HG03097 (cell line): ENCODE measurements around the gene ZBTB20.

Experiments used
- ATAC-seq: cut with Tn5 transposase; IDR thresholded peaks from one replicate; pipeline ENCODE4 v1.9.1; 2021; ENCODE audit not compliant: unreplicated experiment, low FRiP score

The ZBTB20 gene

DNA sequence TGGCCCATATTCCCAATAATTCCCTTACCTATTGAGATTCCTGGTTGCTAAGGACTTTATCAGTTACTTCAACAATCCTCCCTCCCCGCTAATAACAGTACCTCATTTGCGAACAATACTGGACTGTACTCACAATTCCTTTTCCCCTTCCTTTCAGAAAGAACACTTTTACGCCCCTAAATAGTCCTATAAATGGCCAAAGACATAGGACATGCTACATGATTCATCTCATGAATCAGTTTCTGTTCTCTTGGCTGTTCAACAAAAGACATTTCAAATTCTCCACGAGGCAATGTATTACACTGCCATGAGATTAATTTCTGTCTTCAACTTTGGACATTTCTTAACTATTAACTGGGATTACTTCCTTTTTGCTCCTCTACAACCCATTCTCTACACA, 588.8 kb downstream of the ZBTB20 start:
- ATAC-seq: no peak

DNA sequence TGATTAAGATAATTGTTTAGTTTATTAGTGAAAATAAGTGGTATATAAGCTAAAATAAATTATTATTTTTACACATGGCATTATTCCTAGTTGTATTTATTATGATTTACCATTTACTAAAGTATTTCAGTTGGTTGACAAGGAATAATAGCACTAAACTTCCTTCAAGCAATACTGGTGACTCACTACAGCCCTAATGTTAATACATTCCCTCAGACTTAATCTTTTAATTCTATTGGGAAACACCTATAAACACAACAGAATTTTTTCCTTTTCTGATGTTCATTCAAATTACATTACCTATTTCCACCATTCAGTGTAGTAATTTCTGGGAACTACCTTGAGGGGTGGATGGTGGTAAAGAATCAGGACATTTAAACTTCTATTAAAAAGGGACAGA, 589.3 kb downstream of the ZBTB20 start:
- no peak for ATAC-seq

DNA sequence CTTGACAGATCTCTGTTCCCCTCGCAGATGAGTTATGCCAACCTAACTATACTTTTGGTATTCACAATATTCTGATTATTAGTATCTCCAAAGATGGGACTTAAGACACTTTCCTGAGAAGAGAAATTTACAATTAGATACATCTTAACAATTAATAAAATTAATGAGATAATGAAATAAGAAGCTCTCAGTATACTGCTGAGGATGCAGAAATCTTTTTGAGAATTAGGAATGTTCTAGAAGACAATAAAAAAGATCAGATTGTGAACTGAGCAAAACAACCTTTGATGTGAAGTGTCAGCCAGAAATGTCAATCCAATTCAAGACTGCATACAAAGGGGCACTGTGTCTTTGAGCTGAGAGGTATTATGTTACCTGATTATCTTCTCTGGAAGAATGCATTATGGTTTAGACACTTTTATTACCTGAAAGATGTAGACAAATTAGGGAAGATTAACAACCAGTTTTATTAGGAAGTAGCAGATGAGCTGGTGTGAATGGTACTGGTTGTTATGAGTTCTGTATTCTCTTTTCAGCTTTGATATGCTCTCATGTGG, 590.4 kb downstream of the ZBTB20 start:
- no peak for ATAC-seq

DNA sequence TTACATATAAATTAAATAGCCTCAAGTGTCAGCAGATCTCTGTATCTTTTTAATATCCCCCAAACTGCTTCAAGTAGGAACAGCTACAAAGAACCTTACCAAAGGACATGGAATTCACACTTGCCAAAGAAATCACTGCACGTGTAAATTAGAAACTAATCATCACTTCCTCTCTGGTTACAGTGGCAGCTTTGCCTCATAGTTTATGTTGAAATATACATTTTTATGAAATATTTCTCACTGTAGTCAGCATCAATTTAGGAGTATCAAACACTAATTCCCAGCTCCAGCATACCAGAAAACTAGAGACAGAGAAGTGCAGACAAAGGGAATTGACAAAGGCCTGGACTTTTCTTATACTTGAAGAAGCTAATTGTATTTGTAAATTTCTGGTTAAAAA, 592.4 kb downstream of the ZBTB20 start:
- ATAC-seq: no peak

DNA sequence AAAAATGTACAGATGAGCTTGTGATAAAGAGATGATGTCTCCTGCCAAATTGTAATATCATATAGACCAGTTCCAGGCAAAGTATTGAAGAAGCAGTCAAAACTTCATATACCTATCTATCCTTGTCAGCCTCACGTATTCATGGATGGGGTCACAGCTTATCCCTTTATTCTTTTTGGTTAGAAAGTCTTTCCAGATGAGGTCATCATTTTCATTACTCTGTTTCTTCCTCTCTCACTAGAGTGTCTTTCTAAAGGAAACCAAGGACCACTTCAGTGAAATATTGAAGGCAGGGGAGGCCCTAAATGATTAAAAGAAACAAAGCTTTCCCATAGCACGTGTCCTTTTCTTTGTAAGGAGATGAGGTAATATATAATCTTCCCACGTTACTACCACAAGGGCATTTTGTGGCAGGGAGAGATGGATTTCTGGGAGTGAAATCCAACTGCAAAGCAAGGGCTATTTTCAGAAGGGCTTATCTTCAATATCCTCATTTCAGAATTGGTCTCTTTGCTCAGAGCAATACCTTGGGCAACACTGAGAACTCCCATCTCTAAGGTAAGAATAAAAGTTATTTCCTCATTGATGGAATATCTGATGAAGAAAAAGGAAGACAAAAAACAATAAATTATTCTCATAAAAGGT, 593.0 kb downstream of the ZBTB20 start:
- no peak for ATAC-seq

DNA sequence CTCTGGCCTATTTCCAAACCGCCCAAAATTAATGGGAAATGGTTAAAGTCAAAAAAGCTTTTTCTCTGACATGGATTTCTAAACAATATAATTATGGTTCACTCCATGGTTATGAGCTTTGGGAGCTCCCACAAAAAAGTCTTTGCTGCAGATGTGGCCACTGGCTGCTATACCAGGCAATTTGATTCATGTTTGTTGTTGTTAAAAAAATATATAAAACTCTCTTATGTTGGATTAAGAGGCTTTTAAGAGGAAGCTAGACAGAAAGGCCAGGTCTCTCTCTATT, 594.6 kb downstream of the ZBTB20 start:
- no peak for ATAC-seq

DNA sequence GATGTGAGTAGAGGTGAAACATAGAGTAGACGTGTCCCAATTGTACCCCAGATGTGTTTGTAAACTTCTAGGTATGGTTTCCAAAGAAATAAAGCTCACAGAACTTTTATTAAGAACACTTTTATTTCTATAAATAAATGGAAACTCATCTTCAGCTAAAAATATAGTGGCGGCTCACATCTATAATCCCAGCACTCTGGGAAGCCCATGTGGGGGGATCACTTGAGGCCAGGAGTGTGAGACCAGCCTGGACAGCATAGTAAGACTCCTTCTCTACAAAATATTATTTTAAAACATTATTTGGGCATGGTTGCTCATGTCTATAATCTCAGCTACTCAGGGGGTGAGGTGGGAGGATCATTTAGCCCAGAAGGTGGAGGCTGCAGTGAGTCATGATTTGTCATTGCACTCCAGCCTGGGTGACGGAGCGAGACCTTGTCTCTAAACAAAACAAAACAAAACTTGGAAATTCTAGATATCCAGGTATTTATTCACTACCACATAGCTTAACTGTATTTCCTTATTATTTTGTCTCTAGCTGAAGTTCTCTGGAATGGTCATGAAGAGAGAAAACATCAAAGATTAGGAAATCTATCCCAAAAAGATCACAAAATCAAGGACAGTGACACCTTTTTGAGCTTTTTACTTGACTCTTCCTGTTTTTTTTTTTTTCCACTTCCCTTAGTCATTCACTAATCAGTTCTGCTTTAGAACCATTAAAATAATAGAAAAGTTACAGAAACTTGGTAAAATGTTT, 595.1 kb downstream of the ZBTB20 start:
- ATAC-seq: no peak

DNA sequence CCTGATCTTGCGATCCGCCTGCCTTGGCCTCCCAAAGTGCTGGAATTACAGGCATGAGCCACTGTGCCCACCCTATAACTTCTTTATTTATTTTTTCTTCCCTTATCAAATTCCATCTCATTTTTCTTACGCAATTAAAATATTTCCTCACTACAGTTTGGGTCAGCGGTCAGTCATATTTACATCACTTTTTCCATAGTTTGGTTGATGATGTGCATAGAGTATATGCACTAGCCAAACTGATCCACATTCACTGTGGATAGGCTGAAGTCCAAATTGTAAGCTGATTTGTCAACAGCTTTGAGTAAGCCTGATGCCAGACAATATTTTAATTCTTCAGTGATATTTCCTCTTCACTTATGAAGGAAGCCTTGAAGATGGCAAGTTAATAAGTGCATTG, 596.9 kb downstream of the ZBTB20 start:
- no peak for ATAC-seq

DNA sequence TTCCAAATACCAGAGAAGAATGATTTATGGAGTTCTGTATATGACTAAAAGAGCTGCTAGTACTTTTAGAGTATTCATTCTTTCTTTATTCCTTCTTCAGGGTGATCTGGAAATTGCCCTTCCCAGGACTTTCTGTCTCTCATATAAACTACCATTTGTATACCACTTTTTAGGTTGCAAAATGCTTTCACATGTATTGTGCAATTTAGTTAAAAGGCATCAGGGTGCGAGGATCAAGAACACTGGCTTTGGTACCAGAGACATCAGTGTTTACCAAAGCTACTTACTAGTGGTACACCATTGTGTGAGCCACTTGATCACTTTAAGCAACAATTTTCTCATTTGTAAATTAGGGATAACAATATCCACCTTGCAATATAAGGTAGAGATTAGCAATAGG, 601.9 kb downstream of the ZBTB20 start:
- ATAC-seq: no peak

DNA sequence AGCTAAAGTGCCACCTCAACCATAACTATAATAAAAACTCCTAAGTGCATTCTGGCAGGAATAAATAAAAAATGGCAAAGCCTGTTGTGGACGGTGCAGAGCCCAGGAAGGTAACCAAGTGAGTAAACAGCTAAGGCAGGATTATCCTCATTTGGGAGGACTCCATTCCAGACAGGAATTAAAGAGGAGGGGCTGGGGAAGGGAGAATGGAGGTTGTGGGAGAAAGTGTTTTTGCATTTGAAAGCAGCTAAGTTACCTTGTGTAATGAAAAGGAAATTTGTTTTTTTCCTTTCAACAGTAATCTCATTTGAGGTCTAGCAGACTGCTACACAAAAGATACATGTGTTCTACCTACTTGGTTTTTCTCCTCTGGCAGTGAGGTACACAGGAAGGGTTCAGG, 604.7 kb downstream of the ZBTB20 start:
- no peak for ATAC-seq

DNA sequence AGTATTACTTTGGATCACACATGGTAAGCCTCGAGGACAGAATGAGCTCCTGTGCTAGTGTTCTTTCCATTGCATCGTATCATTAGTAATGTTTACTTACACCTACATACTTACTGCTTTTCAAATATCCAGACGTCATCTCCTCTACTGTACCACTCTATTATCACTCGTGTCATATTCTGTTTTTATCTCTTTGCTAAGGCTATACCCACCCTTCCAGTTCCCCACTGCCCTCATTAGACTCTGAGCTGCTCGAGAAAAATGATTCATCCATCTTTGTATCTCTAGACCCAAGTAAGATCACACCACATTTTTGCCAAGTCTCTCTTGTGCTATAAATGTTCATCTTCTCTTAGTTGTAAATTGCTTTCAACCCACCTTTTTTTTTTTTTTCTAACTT, 607.6 kb downstream of the ZBTB20 start:
- ATAC-seq: no peak

DNA sequence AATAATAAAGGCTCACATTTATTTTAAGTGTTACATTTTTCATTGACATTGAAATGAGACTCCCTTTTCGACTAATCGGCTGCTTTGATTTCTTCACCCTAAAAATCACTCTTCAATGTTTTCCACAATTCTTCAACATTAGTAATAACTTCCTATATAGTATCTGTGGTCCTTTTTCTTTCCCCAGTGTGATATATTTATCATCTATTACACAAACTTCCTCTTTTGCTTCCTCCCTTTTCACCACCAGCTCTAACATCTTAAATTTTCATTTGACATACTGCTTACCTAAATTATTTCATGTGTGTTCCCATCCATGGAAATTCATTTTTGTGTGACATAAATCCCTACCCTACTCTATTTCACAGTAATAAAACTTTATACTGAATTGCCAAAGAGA, 608.9 kb downstream of the ZBTB20 start:
- no peak for ATAC-seq

DNA sequence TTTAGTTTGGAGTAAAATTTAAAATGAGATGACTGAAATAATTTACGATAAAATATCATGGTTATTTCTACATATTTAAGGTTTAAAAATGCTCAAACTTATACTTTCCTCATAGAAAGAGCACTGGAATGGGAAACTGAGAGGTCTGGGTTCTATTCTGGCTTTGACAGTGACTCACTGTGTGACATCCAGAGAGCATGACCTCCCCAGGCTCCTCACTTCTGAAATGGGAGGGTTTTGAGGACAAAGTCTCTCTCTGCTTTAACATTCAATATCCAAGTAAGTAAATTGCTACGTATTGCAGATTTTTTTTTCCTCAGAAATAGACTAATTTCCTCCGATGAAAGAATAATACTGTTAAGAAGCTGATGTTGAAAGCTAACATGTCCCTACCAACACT, 618.6 kb downstream of the ZBTB20 start:
- ATAC-seq: no peak

DNA sequence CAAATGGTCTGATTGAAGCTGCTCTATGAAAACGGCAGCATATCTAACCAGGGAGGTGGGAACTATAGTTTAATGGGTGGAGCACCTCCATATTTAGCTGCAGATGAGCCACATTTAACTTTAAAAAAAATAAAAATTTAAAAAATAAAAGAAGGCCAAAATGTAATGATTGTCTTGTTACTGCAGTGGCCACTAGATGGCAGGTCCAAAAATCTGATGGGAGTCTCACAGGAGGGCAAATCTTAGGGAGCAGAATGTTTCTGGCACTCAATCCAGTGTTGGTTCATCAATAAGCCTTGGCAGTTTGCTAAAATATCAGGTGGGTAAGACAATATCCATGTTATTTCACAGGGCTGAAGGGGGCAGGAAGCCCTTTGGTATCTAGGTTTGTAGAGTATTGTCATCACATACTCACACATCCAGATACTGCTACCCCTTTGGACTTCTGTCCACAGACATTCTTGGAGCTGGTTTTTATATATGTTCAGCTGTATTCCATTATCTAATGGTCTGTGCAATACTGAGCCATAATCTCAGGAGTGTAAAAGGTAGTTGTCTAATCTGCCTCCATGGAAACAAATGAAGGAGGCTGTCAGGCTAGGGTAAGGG, 619.9 kb downstream of the ZBTB20 start:
- ATAC-seq: no peak

DNA sequence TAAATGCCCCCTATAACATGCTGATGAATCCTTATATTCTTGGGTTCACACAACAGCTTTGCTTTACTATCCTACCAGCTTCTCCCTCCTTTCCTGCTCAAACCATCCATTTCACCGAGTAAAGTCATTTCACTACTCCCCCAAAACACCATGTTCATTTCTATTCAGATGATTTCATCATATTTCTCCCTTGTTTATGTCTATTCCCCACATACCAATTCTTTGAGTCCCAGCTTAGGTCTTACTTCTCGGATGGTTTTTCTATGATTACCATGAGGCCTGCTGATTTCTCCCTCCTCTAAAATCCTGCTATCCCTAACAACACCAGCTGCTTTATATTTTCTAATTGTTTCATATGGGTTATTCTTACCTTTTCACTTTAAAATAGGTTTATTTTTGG, 621.8 kb downstream of the ZBTB20 start:
- ATAC-seq: no peak

DNA sequence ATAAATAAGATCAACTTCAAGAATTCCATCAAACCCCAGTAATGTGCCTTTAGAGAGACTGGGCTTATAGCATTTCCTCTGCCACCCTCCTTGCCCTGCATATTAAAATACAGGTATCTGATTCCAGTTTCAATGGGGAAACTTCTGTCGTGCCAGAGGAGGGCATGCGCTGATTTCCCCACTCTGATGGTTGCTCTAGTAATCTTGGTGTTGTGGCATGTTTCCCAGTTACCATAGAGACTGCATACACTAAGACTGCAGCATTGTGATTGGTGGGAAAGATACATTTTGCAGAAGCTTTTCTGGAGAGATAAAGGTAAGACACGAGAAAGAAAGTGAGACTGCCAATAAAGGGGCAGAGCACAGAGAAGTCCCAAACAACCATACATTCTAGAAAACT, 627.7 kb downstream of the ZBTB20 start:
- ATAC-seq: no peak

DNA sequence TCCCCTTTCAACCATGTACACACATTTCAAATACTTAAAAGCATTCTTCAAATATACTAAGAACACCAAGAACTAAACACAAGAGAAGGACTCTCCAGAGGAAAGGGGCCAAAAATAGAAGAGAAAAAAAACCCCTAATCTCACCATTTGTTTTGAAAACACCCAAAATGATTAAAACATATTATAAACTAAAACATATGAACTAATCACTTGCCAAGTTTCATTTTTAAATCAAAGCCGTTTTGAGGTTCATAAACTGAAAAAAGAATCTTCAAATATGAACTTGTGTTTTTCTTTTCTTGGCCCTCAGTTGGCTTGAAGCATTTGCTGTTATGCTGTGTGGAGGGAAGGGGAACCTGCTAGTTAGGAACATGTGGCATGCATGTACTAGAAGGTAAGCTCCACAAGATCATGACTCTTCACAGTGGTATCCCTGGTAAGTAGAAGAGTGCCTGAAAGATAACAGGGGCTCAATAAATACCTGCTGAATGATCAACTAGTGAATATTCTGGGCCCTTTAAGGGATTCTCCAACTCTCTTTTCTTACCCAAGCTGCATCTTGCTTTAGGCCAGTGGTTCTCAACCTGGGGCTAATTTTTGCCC, 628.8 kb downstream of the ZBTB20 start:
- ATAC-seq: no peak

DNA sequence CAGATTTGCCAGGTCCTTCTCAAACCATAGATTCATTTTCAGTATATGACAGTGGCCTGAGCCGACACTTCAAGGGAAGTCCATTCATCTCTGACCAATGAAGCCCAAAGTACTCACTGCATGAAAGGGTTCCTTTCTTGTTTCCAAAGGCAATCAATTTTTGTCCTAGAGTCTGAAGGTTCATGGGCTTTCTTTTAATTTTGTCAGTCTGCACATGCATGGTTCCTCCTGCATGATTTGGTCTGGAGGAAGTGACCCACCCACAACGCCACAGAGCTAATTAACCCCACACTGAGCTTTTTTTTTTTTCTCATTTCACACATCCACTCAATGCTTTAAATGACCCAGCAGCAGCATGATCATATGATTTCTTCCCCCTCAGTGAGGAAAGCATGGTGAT, 636.9 kb downstream of the ZBTB20 start:
- no peak for ATAC-seq

DNA sequence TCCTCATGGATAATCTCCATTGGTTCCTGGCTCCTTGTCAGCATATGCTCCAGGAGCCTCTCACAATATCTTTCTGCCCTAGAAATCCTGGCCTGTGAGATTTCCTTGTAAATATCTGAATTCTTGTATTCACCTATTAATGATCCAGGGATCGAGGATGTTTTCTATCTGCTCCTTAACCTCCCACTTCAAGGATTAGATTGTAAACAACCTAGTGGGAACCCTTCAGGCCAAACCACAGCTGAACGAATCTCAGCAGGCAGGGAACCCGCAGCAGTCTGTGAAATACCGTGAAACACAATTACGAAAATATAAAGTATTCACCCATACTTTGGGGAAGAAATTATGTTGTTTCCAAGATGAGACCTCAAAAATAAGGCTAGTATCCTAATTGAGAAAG, 637.3 kb downstream of the ZBTB20 start:
- no peak for ATAC-seq

DNA sequence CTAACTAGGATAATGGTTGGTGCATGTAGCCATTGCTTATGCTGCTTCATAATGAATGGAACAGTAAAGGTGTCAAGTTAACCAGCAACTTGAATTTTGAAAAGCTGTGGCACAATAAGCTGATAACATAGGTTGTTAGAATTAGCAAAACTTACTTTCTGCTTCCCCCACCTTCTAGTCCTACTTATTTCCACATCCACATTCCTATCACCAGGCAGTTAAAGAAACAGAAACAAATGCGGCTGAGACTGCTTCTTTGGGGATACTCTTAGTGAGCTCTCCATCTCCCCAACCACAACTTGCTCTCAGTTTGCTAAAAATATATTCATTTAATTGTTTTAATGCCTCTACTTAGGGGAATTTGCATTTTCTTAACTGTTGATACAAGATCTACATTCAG, 638.1 kb downstream of the ZBTB20 start:
- ATAC-seq: no peak

DNA sequence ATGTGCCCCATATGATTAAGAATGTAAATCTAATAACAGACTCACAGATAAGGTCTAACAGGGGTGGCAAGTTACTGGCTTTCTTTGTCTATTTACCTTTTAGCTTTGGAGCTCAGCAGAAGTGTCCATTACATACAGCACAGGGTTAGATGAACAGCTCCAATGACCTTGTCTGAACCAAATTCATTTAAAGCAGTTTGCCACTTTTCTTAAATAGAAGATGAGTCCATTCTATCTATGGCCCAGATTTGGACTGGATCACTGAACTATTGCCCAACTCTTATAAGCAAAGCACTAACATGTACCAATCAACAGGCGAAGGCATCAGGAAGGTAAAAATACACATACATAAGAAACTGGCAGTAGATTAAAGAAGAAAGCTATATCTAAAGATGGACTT, 638.9 kb downstream of the ZBTB20 start:
- ATAC-seq: no peak
